Measurements from ENCODE around the gene CEBPB. TPM values are rescaled to one million over a fixed set of nuclear protein-coding genes. Genes with fewer than 3 reads are reported as not detected.
A peak's percentile ranks its signal among the peaks of the same experiment; 100 is the strongest.

Gene CEBPB
- total and polyA plus RNA-seq, 2 donors (not counting 1 experiment from before 2014, with no cell fraction given) = 21.0 to 106 TPM

DNA sequence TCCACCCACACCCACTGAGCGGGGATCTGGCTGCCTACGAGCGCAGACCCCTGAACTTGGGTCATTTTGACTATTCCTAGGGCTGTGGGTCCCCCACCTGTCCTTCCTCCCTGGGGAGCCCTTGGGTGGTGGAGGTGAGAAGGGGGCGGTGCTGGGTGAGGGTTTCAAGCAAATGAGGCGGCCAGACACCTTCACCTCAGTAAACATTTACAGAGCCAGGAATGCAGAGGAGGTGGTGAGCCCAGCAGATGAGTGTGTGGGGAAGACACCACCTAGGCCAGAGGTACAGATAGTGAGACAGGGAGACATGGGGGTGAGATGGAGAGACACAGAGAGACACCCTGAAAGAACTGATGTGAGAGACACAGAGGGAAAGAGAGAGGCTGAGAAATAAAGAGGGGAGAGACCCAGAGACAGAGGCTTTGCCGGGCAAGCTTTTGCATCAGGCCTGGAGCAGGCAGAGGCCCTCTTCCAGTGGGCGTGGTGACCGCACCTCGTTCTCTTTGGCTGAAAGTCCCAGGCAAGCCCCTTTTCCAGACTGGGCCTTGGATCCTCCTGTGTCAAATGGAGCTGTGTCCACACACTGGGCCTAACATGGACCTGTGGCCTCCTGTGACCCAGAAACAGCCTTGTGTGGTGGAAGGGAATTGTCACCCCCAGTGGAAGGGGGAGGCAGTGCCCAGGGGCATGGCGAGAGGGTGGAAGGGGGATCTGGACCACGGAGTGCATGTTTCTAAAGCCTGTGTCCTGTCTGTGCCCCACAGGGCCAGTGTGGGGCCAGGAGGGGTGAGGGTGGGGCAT, 29.7 kb downstream of the CEBPB start:
- H3K27ac ChIP-seq (ENCODE audit: insufficient read depth, low read length) = no peak overlapping the region
- H3K4me2 ChIP-seq (ENCODE audit: extremely low read depth, insufficient read depth, low read length) = no peak overlapping the region
- H3K9ac ChIP-seq (ENCODE audit: insufficient read depth, low read length) = no peak overlapping the region
- H4K20me1 ChIP-seq (ENCODE audit: control insufficient read depth, extremely low read depth, insufficient read depth, low read length) = no peaks in the 10 kb centered on the region
- no peak overlapping the region for H3K4me3 ChIP-seq (replicated peaks in 1 of 4; ENCODE audit: control extremely low read depth in 1 of 4, insufficient read depth in 1 of 4, low read depth in 3 of 4, low read length in 4 of 4)
- no peak for DNase-seq (ENCODE audit: low read depth in 2 of 2)
- no peaks in the 10 kb centered on the region for H3K9me3 ChIP-seq (ENCODE audit: control insufficient read depth, insufficient read depth, low read depth, low read length)
- H3K79me2 ChIP-seq (ENCODE audit: control insufficient read depth, insufficient read depth, low read length) = no peaks in the 10 kb centered on the region
- no peaks in the 10 kb centered on the region for H3K36me3 ChIP-seq (ENCODE audit: control insufficient read depth, insufficient read depth, low read length)
- H2AFZ ChIP-seq (ENCODE audit: low read length) = no peak overlapping the region
- TF ChIP-seq, protein P1, sequence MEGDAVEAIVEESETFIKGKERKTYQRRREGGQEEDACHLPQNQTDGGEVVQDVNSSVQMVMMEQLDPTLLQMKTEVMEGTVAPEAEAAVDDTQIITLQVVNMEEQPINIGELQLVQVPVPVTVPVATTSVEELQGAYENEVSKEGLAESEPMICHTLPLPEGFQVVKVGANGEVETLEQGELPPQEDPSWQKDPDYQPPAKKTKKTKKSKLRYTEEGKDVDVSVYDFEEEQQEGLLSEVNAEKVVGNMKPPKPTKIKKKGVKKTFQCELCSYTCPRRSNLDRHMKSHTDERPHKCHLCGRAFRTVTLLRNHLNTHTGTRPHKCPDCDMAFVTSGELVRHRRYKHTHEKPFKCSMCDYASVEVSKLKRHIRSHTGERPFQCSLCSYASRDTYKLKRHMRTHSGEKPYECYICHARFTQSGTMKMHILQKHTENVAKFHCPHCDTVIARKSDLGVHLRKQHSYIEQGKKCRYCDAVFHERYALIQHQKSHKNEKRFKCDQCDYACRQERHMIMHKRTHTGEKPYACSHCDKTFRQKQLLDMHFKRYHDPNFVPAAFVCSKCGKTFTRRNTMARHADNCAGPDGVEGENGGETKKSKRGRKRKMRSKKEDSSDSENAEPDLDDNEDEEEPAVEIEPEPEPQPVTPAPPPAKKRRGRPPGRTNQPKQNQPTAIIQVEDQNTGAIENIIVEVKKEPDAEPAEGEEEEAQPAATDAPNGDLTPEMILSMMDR (conservative IDR thresholded peaks at IDR 0.05 in 1 of 2, IDR thresholded peaks at IDR 0.05 in 1 of 2; ENCODE audit: low read depth in 1 of 2, low read length in 2 of 2) = no peak
- TF ChIP-seq EZH2 (IDR thresholded peaks at IDR 0.05; ENCODE audit: low read length, missing control alignments) = no peak
- no peaks in the 10 kb centered on the region for H3K27me3 ChIP-seq (ENCODE audit: control insufficient read depth, insufficient read depth, low read length)
- H3K4me1 ChIP-seq (ENCODE audit: control insufficient read depth, extremely low read depth, insufficient read depth, low read length) = peaks cover 6% of the 10 kb centered on the region

DNA sequence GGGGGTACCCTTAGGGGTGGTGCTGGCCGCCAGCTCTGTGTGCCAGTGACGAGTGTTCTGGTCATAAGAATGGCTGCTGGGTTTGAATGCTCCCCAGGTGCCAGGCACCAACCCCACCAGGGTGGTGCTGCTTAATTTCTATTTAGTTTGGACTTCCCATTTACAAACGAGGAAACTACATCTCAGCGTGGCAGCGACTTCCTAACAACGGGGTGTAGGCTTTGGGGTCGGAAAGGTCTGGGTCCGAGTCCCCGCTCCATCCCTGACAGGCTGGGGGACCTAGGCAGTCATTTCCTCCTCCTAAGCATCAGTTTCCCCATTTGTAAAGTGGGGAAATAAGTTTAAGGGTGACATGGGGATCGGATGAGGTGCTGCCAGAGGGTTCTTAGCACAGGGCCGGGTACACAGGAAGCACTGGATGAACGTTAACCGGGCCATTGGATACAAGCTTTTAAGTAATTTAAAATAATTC, 30.3 kb downstream of the CEBPB start:
- Histone ChIP-seq H3K4me1 (ENCODE audit: control insufficient read depth, extremely low read depth, insufficient read depth, low read length) (peaks cover 8% of the 10 kb centered on the region), H3K27ac (ENCODE audit: insufficient read depth, low read length) (no peak overlapping the region), H3K27me3 (ENCODE audit: control insufficient read depth, insufficient read depth, low read length) (no peaks in the 10 kb centered on the region), H2AFZ (ENCODE audit: low read length) (no peak overlapping the region), H3K4me2 (ENCODE audit: extremely low read depth, insufficient read depth, low read length) (no peak overlapping the region), H3K4me3 (replicated peaks in 1 of 4; ENCODE audit: control extremely low read depth in 1 of 4, insufficient read depth in 1 of 4, low read depth in 3 of 4, low read length in 4 of 4) (no peak overlapping the region), H3K36me3 (ENCODE audit: control insufficient read depth, insufficient read depth, low read length) (no peaks in the 10 kb centered on the region), H3K9me3 (ENCODE audit: control insufficient read depth, insufficient read depth, low read depth, low read length) (no peaks in the 10 kb centered on the region), H3K9ac (ENCODE audit: insufficient read depth, low read length) (no peak overlapping the region), H4K20me1 (ENCODE audit: control insufficient read depth, extremely low read depth, insufficient read depth, low read length) (no peaks in the 10 kb centered on the region), H3K79me2 (ENCODE audit: control insufficient read depth, insufficient read depth, low read length) (no peaks in the 10 kb centered on the region)
- TF ChIP-seq, protein P1 (conservative IDR thresholded peaks at IDR 0.05 in 1 of 2, IDR thresholded peaks at IDR 0.05 in 1 of 2; ENCODE audit: low read depth in 1 of 2, low read length in 2 of 2) = no peak
- no peak for TF ChIP-seq EZH2 (IDR thresholded peaks at IDR 0.05; ENCODE audit: low read length, missing control alignments)
- DNase-seq (ENCODE audit: low read depth in 2 of 2) = no peak

DNA sequence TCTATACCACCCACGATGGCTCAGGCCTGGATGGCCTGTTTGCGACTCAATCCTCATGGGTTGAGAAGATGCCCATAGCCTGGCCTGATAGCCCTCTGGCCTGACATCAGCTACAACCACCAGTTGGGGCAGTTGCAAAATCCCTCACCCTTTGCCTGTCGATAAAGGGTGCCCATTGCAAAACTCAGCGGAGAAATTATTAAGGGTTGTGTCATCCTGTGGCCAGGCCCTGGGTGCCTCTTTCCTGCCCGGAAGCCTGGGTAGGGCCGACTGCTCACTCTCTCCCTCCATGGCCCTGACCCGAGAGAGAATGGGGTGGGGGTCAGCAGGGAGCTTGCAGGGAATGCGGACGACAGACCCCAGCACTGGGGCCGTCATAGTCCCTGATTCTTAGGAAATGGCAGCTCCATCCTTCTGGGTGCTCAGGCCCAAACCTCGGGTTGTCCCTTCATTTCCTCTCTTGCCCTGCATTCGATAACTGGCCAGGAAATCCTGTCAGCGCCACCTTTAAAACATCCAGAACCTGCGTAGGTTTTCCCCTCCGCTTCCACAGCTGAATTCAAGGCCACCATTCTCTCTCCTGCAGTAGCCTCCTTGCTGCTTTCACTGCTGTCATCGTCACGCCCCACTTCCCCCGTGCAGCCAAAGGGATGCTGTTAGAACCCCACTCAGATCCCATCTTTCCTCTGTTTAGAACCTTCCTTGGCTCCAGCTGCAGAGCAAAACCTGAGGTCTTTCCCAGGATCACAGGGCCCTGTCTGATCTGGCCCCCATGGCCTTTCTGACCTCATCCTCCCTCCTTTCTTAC, 31.1 kb downstream of the CEBPB start:
- Histone ChIP-seq H3K9me3 (ENCODE audit: control insufficient read depth, insufficient read depth, low read depth, low read length) (no peaks in the 10 kb centered on the region), H3K36me3 (ENCODE audit: control insufficient read depth, insufficient read depth, low read length) (no peaks in the 10 kb centered on the region), H3K27me3 (ENCODE audit: control insufficient read depth, insufficient read depth, low read length) (no peaks in the 10 kb centered on the region), H3K9ac (ENCODE audit: insufficient read depth, low read length) (no peak overlapping the region), H4K20me1 (ENCODE audit: control insufficient read depth, extremely low read depth, insufficient read depth, low read length) (no peaks in the 10 kb centered on the region), H3K27ac (ENCODE audit: insufficient read depth, low read length) (no peak overlapping the region), H3K4me2 (ENCODE audit: extremely low read depth, insufficient read depth, low read length) (no peak overlapping the region), H3K79me2 (ENCODE audit: control insufficient read depth, insufficient read depth, low read length) (no peaks in the 10 kb centered on the region), H3K4me3 (replicated peaks in 1 of 4; ENCODE audit: control extremely low read depth in 1 of 4, insufficient read depth in 1 of 4, low read depth in 3 of 4, low read length in 4 of 4) (no peak overlapping the region), H3K4me1 (ENCODE audit: control insufficient read depth, extremely low read depth, insufficient read depth, low read length) (peaks cover 10% of the 10 kb centered on the region), H2AFZ (ENCODE audit: low read length) (no peak overlapping the region)
- DNase-seq (ENCODE audit: low read depth in 2 of 2) = peak; percentile 47 to 62
- TF ChIP-seq, protein P1 (conservative IDR thresholded peaks at IDR 0.05 in 1 of 2, IDR thresholded peaks at IDR 0.05 in 1 of 2; ENCODE audit: low read depth in 1 of 2, low read length in 2 of 2) = no peak
- no peak for TF ChIP-seq EZH2 (IDR thresholded peaks at IDR 0.05; ENCODE audit: low read length, missing control alignments)

Data from fibroblast of lung (primary cell).